AG04450 (cell line): ENCODE measurements around the gene FHL1. TPM values are rescaled to one million over a fixed set of nuclear protein-coding genes. Genes with fewer than 3 reads are reported as not detected.

Experiments
- CTCF ChIA-PET: fragments of 300-600, 350-600 bp; formaldehyde crosslinking; extraction: SDS; loops from one replicate; lab custom pipeline; 2022; ENCODE audit warnings: antibody characterized with exemption, inconsistent platforms; lab: Charles Lee
- POLR2A ChIA-PET: fragments of 350-600 bp; formaldehyde crosslinking; extraction: SDS; loops from one replicate; lab custom pipeline; 2021; ENCODE audit warnings: antibody characterized with exemption, inconsistent platforms; lab: Yijun Ruan, JAX
- DNase-seq: peaks from one replicate; pipeline ENCODE4 v3.0.0-alpha.2; 2011; ENCODE audit warnings: low read depth, low spot score
- H3K27ac ChIP-seq: one replicate; pipeline ENCODE4 v1.5.1; 2012; ENCODE audit warnings: low read depth, low read length, control low read depth
- H3K27me3 ChIP-seq: one replicate; pipeline ENCODE4 v1.6.0; 2012; ENCODE audit warnings: low read length; ENCODE audit not compliant: control insufficient read depth, insufficient read depth
- H3K4me3 ChIP-seq: 2 replicates; pipeline ENCODE4 v1.5.1; 2011; ENCODE audit warnings: mild to moderate bottlenecking, low read depth, low read length, control low read depth
- H3K9me3 ChIP-seq: 2 replicates; pipeline ENCODE4 v1.5.1; 2012; ENCODE audit warnings: low read length; ENCODE audit not compliant: control insufficient read depth, insufficient read depth
- polyA plus RNA-seq: library from polyadenylated mRNA; depleted of rRNA; stranded (reverse); fragments of >200 nt; gene quantifications from 2 replicates; pipeline ENCODE4 v1.2.3, GENCODE V29; 2011
- TF ChIP-seq, protein P1 (sequence below): IDR thresholded peaks from 2 replicates; pipeline ENCODE4 v1.5.1; 2011; ENCODE audit warnings: low read depth, low read length, control low read depth, inconsistent platforms

FHL1 gene
- polyA plus RNA-seq, 1 experiment = 158 TPM

DNA sequence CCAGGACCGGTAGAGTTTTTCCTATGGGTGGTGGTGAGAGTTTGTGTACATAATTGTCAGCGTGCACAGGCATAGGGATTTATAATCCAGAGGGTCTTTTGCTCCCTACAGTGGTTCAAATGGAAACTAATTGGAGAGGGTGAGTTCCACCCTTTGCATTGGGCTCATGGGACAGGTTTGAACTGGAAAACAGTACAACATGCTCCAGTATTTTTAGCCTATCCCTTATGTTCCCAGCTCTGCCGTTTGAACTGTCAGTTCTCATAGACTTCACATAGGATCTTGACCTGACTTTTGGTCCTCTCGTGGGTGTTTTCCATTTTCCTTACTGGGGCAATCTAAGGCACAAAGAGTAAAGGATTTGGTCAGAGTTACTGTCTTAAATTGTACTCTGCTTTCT lies 31.8 kb downstream of the FHL1 start:
- Histone ChIP-seq H3K4me3 (no peak overlapping the region), H3K27me3 (no peaks in the 10 kb centered on the region), H3K9me3 (no peaks in the 10 kb centered on the region), H3K27ac (no peak overlapping the region)
- POLR2A ChIA-PET = no interaction called here
- CTCF ChIA-PET = no interaction called here
- TF ChIP-seq, protein P1, sequence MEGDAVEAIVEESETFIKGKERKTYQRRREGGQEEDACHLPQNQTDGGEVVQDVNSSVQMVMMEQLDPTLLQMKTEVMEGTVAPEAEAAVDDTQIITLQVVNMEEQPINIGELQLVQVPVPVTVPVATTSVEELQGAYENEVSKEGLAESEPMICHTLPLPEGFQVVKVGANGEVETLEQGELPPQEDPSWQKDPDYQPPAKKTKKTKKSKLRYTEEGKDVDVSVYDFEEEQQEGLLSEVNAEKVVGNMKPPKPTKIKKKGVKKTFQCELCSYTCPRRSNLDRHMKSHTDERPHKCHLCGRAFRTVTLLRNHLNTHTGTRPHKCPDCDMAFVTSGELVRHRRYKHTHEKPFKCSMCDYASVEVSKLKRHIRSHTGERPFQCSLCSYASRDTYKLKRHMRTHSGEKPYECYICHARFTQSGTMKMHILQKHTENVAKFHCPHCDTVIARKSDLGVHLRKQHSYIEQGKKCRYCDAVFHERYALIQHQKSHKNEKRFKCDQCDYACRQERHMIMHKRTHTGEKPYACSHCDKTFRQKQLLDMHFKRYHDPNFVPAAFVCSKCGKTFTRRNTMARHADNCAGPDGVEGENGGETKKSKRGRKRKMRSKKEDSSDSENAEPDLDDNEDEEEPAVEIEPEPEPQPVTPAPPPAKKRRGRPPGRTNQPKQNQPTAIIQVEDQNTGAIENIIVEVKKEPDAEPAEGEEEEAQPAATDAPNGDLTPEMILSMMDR = no peak
- no peak for DNase-seq

DNA sequence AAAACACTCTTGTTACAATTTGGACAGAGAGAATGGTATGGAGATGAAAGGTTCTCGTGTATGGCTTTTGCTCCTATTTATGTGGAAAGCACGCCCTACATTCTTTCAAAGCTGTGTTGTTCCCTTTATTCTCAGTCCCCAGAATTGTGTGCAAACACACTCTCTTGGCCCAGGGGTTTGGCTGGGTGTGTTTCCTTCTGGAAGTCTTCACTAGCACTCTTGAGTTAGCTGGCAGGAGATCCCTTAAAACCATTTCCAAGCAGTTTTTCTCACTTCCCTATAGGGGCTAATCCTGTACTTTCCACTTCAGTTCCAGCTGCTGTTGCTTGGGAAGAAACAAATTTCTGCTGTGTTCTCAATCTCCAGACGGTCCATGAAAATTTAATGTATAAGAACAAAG lies 35.1 kb downstream of the FHL1 start:
- ChIA-PET CTCF (no interaction called here), POLR2A (no interaction called here)
- Histone ChIP-seq H3K9me3 (no peaks in the 10 kb centered on the region), H3K27ac (no peak overlapping the region), H3K4me3 (no peak overlapping the region), H3K27me3 (no peaks in the 10 kb centered on the region)
- TF ChIP-seq, protein P1 = no peak
- no peak for DNase-seq

DNA sequence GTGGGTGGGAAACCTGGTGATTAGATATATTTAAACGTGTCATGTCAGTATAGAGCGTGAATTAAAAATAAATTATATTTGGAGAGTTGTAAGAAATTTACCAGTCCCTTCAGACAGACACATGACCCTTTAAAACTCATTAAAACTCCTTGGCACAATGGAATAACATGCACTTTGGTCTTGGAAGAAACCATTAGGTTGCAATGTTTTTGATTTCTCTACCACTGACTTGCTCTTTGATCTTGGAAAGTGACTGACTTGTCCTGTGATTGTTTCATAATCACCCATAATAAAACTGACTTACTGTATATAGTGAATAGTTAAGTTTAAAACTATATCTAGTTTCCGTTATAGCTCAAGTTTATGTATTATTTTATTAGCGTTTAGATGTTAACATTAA lies 35.8 kb downstream of the FHL1 start:
- Histone ChIP-seq H3K27ac (no peak overlapping the region), H3K9me3 (no peaks in the 10 kb centered on the region), H3K4me3 (no peak overlapping the region), H3K27me3 (no peaks in the 10 kb centered on the region)
- DNase-seq = no peak
- CTCF ChIA-PET = interaction anchor here (1.0 kb wide), 1 partner anchor 155 kb away, joined by 3 read pairs; no protein-coding TSS in a partner anchor
- TF ChIP-seq, protein P1 = no peak
- POLR2A ChIA-PET = no interaction called here

DNA sequence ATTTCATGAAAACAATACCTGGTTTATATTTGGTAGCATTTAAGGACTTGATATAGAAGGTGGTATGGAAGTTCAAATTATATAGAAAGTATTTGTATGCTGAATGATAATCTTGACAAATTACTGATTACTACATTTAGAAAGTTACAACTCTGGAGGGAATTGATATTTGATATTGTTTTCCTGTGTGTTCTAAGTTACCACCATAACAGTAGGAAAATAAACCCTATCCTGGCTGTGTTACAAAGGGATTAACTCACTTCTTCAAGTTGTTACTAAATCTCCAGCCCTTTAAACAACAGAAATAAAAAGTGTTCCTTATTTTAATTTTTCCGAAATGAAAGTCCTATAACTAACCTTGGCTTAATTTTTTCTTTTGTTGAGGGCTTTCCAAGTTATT lies 36.6 kb downstream of the FHL1 start:
- no peak overlapping the region for H3K27ac ChIP-seq
- CTCF ChIA-PET = interaction anchor here (1.0 to 2.4 kb wide), 2 partner anchors 21 to 156 kb away, joined by 3 to 8 read pairs; no protein-coding TSS in a partner anchor
- POLR2A ChIA-PET = no interaction called here

DNA sequence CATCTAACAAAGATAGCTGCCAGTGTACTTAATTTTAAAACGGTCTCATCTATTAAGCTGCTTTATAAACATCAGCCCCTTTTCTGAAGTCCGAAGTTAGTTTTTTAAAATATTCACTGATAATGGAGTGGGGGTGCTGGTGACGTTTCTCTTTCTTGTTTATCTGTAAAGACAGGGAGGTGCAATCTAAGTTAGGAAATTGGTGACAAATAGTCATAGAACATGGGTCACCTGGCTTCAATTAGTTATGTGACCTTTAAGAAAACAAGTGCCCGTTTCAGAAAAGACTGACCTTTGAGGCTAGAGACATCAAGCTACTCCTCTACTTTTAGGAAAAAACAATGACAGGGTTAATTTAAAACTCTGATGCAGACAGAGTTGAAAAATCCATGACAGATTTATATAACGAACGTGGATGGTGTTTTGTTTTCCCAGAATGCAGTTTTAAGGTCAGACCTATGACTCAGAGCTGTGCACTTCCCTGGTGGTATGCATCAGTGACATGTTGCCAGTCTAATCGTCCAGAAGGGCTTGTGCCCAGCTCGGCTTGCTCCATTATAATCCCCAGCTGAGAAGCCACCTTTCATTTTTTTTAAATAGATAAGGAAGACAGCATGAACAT lies 38.2 kb downstream of the FHL1 start:
- Histone ChIP-seq H3K27me3 (no peaks in the 10 kb centered on the region), H3K9me3 (no peaks in the 10 kb centered on the region), H3K4me3 (no peak overlapping the region), H3K27ac (no peak overlapping the region)
- ChIA-PET CTCF (interaction anchor here (0.8 to 2.4 kb wide), 3 partner anchors 22 to 157 kb away, joined by 3 to 8 read pairs (median 3); no protein-coding TSS in a partner anchor), POLR2A (interaction anchor here (0.9 to 1.1 kb wide), 2 partner anchors 9 to 16 kb away, joined by 3 to 4 read pairs; no protein-coding TSS in a partner anchor)
- no peak for DNase-seq
- TF ChIP-seq, protein P1 = no peak

More for the DNA sequence above, 36.6 kb downstream of the FHL1 start:
- Histone ChIP-seq H3K4me3 (no peak overlapping the region), H3K9me3 (no peaks in the 10 kb centered on the region), H3K27me3 (no peaks in the 10 kb centered on the region)
- no peak for DNase-seq
- TF ChIP-seq, protein P1 = no peak
